Stimulated activated CD4-positive, alpha-beta T cell treated with anti-CD3 and anti-CD28 coated beads, Interleukin-1b, Interleukin-23, amount 100 ng/mL, for 1 hour (primary cell): ENCODE results near the gene SEMA6D.

ENCODE experiments used
- DNase-seq, 2 donors: peaks; one replicate each; pipeline ENCODE4 v3.0.0-alpha.2; 2020; ENCODE audit warnings: low read depth in 2 of 2

The SEMA6D gene

GRCh38 chr15:47788685-47789084 lies 71.4 kb downstream of the SEMA6D start:
- no peak for DNase-seq

- DNase-seq: no peak
Observed at GRCh38 chr15:47791161-47791560, 73.9 kb downstream of the SEMA6D start.

GRCh38 chr15:47792231-47792630 lies 74.9 kb downstream of the SEMA6D start:
- DNase-seq: no peak

GRCh38 chr15:47794252-47794914 lies 77.1 kb downstream of the SEMA6D start:
- no peak for DNase-seq

DNA sequence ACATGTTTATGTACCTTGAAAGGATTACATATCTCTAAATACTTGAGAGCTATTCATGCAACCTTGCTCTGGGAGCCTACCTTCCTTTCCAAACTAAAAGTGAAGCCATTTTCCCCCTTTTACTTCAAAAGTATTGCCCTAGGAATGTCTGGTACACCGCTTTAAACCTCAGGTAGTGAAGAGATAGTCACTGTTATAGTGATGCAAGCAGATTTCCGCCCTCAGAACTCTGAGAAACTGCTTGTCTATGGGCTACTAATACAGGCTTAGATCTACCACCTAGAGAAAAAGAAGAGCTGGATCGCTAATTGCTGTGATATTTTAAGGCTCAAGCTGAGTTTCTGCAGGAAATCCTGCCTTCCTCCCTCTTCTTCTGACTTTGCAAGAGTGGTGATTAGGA lies 78.6 kb downstream of the SEMA6D start:
- no peak for DNase-seq

- DNase-seq: no peak
Observed at GRCh38 chr15:47796339-47796738, 79.0 kb downstream of the SEMA6D start.

GRCh38 chr15:47796830-47797229 lies 79.5 kb downstream of the SEMA6D start:
- DNase-seq: no peak

- DNase-seq: no peak
Observed at GRCh38 chr15:47801522-47801921, 84.2 kb downstream of the SEMA6D start.

- DNase-seq: no peak
Observed at GRCh38 chr15:47802216-47802615, 84.9 kb downstream of the SEMA6D start.

- no peak for DNase-seq
Observed at GRCh38 chr15:47803767-47804166, 86.5 kb downstream of the SEMA6D start.

DNA sequence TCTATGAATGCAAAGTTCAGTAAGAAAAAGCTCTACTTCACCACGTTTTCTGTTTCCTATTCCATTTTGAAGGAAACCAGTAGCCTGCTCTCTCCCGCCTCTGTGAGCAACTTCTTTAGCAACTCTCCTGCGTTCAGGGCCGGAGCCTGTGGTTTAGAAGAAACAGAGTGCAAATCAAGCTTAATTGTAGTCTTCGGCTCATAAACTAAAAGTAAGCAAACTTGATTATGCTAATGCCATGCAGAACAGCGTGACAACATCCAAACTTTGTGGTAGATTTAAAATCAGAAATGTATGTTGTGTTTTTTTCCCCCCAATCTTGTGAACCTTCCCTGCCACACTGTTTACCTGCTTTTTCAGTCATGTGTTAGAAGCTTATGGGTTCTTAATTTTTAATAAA lies 87.4 kb downstream of the SEMA6D start:
- DNase-seq: no peak

DNA sequence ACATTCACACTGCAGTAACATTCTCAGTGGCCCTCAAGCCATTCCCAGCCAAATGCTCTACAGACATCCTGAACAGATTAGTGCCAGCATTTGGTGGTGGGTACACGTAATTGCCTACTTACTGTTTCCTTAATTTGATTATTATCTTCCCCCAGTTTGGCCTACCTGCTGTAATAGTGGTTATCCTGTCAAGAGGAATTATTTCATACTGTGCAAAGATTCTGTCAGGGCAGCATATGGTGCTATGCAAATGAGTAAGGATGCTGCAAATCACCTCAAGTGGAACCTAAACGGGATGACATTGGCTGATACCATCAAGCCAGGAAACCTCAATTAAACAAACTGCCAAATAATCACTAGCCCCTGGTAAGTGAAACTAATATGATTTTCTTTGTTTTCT lies 88.7 kb downstream of the SEMA6D start:
- no peak for DNase-seq

GRCh38 chr15:47811172-47811571 lies 93.9 kb downstream of the SEMA6D start:
- DNase-seq: no peak

DNA sequence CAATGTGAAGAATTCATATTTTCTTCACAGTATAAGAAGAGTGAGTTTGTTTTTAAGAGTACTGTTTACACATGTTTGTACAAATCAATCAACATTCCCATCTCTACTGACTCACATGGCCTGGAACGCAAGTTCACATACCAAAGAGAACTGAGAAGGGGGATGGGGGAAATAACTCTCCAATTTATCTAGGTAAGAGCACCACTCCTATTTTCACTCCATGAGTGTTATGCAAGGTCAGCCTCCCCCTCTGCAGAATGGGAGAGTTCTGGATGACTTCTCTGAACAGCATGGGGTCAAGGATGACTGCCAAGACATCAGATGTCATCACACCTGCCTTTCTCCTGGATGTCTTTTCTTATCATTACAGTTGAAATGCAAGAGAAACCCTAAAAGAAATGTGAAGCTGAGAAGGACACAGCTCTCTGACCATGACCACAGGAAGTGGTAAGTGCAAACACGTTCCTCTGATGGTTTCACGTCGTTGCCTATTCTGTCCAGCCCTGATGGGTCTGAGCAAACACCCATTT lies 95.2 kb downstream of the SEMA6D start:
- DNase-seq: no peak

DNA sequence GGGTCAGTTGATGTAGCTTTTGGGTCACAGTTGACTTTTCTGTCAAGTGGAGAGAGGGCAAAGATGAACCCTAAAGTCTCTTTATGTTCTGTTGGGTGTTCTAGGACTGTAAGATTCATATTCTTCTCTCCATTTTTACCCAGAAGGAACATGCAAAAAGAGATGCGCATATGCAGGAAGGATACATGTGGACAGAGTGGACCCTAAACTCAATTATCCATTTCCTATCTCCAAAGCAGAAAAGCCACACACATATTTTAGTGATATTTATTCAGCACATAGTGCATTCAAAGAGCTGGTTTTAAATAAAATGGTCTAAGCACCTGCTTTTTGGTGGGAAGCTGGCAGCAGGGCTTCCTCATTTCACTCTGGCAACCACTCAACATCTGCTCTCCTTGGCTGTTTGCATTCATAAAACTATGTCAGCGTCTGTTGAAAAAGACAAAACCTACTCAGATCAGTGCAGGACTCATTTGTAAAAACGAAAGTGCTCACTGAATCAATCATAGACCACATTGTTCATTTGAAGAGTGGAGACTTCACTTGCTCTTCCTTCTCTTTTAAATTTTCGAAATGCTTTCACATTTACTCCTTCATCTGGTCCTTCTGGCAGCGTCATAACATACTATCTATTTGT lies 96.6 kb downstream of the SEMA6D start:
- DNase-seq: no peak

GRCh38 chr15:47814620-47815019 lies 97.3 kb downstream of the SEMA6D start:
- no peak for DNase-seq

- no peak for DNase-seq
Observed at GRCh38 chr15:47817969-47818548, 100.8 kb downstream of the SEMA6D start.

DNA sequence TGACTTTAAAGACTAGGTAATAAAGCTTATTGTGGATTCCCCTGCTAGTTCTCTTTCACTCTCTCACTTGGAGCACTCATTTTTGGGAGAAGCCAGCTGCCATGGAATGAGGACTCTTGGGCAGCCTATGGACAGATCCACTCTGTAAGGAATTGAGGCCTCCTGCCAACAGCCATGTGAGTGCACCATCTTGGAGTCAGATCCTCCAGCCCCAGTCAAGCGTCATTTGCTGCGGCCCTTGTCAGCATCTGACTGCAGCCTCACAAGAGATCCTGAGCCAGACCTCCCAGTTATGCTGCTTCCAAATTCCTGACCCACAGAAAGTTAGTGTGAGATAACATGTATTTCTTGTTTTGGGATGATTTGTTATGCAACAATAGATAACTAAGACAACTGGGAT lies 101.9 kb downstream of the SEMA6D start:
- no peak for DNase-seq

GRCh38 chr15:47820057-47820746 lies 102.9 kb downstream of the SEMA6D start:
- no peak for DNase-seq

GRCh38 chr15:47820747-47821319 lies 103.5 kb downstream of the SEMA6D start:
- no peak for DNase-seq

GRCh38 chr15:47822048-47822447 lies 104.7 kb downstream of the SEMA6D start:
- DNase-seq: no peak
